ENCODE data around the gene SORCS2.
A peak's percentile ranks its signal among the peaks of the same experiment; 100 is the strongest.

Gene SORCS2

GRCh38 chr4:7672601-7673000 lies 480.3 kb downstream of the SORCS2 start:
- no peak overlapping the region for H3K4me3 ChIP-seq (ENCODE audit: low read length)
- no peak for TF ChIP-seq CTCF (conservative IDR thresholded peaks at IDR 0.05; ENCODE audit: low read length)
- DNase-seq (ENCODE audit: low read depth): no peak

DNA sequence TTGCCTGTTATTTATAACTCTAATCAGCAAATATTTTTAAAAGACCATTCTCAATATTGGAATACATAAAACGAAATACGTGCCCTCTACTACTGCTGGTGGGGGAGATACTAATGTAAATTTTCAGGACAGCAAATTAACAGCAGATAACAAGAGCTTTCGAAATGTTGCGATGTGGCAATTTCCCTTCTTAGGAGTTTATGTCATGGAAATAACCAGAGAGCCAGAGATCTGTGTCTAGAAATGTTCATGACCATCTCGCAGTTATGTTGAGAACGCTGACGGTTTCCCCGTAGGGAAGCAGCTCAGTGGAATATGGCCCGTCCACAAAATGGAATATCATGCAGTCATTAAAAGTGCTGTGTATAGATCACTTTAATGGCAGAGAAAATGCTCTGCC lies 480.8 kb downstream of the SORCS2 start:
- no peak for TF ChIP-seq CTCF (conservative IDR thresholded peaks at IDR 0.05; ENCODE audit: low read length)
- no peak overlapping the region for H3K4me3 ChIP-seq (ENCODE audit: low read length)
- DNase-seq (ENCODE audit: low read depth): peak; percentile 13

- TF ChIP-seq CTCF (conservative IDR thresholded peaks at IDR 0.05; ENCODE audit: low read length): no peak
- DNase-seq (ENCODE audit: low read depth): no peak
Observed at GRCh38 chr4:7674706-7675105, 482.4 kb downstream of the SORCS2 start.

GRCh38 chr4:7675136-7675535 lies 482.8 kb downstream of the SORCS2 start:
- TF ChIP-seq CTCF (conservative IDR thresholded peaks at IDR 0.05; ENCODE audit: low read length): no peak

More at GRCh38 chr4:7674706-7675105, 482.4 kb downstream of the SORCS2 start:
- H3K4me3 ChIP-seq (ENCODE audit: low read length): no peak overlapping the region

GRCh38 chr4:7675612-7676320 lies 483.4 kb downstream of the SORCS2 start:
- H3K4me3 ChIP-seq (ENCODE audit: low read length): no peak overlapping the region
- no peak for DNase-seq (ENCODE audit: low read depth)
- no peak for TF ChIP-seq CTCF (conservative IDR thresholded peaks at IDR 0.05; ENCODE audit: low read length)

More at GRCh38 chr4:7675136-7675535, 482.8 kb downstream of the SORCS2 start:
- DNase-seq (ENCODE audit: low read depth): no peak
- no peak overlapping the region for H3K4me3 ChIP-seq (ENCODE audit: low read length)

- no peak for TF ChIP-seq CTCF (conservative IDR thresholded peaks at IDR 0.05; ENCODE audit: low read length)
- DNase-seq (ENCODE audit: low read depth): peak; percentile 4
- no peak overlapping the region for H3K4me3 ChIP-seq (ENCODE audit: low read length)
Observed at GRCh38 chr4:7676398-7676922, 484.1 kb downstream of the SORCS2 start.

DNA sequence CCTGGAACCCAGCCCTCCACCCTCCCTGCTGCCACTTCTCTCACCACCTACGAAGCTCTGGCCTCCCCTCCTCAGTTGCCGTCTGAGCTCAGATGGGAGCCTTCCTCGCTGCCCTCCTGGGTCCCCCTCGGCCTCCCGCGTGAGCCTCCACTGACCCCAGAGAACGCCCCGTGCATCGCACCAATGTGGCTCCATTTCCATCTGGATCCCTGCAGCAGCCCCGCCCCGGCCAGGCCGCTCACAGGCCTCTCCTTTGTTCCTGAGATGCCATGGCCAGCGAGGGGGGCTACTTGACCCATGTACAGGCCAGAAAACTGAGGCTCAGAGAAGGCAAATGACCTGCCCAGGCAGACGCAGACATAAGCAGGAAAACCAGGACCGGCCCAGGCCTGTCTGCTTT lies 484.7 kb downstream of the SORCS2 start:
- no peak for TF ChIP-seq CTCF (conservative IDR thresholded peaks at IDR 0.05; ENCODE audit: low read length)
- H3K4me3 ChIP-seq (ENCODE audit: low read length): no peak overlapping the region

More for the DNA sequence above, 484.7 kb downstream of the SORCS2 start:
- DNase-seq (ENCODE audit: low read depth): no peak

Measured in AG10803 (cell line).